ENCODE measurements around the gene TBC1D1.

DNA sequence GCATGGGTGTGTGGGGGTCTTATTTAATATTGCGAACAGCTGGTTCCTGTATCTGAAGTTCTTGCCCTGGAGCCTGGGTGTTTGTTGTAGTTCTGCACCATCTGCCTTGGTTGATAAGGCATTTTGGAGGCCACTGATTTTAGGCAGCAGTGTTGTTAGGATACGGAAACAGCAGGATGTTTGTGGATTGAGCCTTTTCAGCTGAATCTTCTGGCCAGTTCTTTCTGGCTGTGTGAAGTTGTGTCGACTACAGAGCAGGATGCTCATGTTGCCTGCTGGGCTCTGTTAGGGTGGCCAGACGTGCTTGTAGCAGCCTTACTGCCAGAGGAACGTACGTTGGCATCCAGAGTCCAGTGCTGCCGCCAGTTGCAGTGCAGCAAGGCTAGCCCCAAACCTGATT, 203.5 kb downstream of the TBC1D1 start:
- TF ChIP-seq YY1 (IDR thresholded peaks at IDR 0.05; ENCODE audit: insufficient read depth, insufficient read length) = no peak
- no peak for TF ChIP-seq SUZ12 (IDR thresholded peaks at IDR 0.05; ENCODE audit: extremely low read depth, insufficient read depth, insufficient read length)
